HepG2 (cell line): ENCODE data around the gene TGFBRAP1. TPM values are rescaled to one million over a fixed set of nuclear protein-coding genes. Genes with fewer than 3 reads are reported as not detected.
A peak's percentile ranks its signal among the peaks of the same experiment; 100 is the strongest.

Experiments
- AHDC1 ChIP-seq: sonication (generic); formaldehyde crosslinking; IDR thresholded peaks from 2 replicates; pipeline ENCODE4 v1.5.1; 2020; ENCODE audit warnings: mild to moderate bottlenecking, missing genetic modification reagents, borderline replicate concordance
- ARHGAP35 ChIP-seq: sonication (generic); formaldehyde crosslinking; IDR thresholded peaks from 2 replicates; pipeline ENCODE4 v1.9.0; 2022; ENCODE audit warnings: mild to moderate bottlenecking, inconsistent platforms, moderate library complexity, missing genetic modification reagents, borderline replicate concordance
- ARNTL ChIP-seq: sonication (generic); formaldehyde crosslinking; IDR thresholded peaks from 2 replicates; pipeline ENCODE4 v1.4.0; 2020; ENCODE audit warnings: mild to moderate bottlenecking, missing genetic modification reagents
- CREB1 ChIP-seq, 2 experiments: fragments of 450-650 bp in 1 of 2; IDR thresholded peaks; 2 replicates each; pipeline ENCODE4 v1.6.1; 2016 to 2017; ENCODE audit warnings: control low read depth in 1 of 2, mild to moderate bottlenecking in 1 of 2, missing compliant biosample characterization in 1 of 2, missing genetic modification characterization in 1 of 2
- MTA1 ChIP-seq: sonication (generic); formaldehyde crosslinking; IDR thresholded peaks from 2 replicates; pipeline ENCODE4 v1.4.0; 2020; ENCODE audit warnings: missing genetic modification reagents, mild to moderate bottlenecking, borderline replicate concordance
- MYC ChIP-seq: sonication (generic); formaldehyde crosslinking; IDR thresholded peaks from 2 replicates; pipeline ENCODE4 v1.9.0; 2021; ENCODE audit warnings: missing genetic modification reagents, borderline replicate concordance
- NFATC3 ChIP-seq: sonication (generic); formaldehyde crosslinking; IDR thresholded peaks from 2 replicates; pipeline ENCODE4 v1.5.1; 2020; ENCODE audit warnings: mild to moderate bottlenecking, missing genetic modification reagents
- REL ChIP-seq: sonication (generic); formaldehyde crosslinking; conservative IDR thresholded peaks from 2 replicates; pipeline ENCODE4 v1.8.0; 2022; ENCODE audit warnings: mild to moderate bottlenecking, missing genetic modification reagents, moderate library complexity
- TSC22D2 ChIP-seq: sonication (generic); formaldehyde crosslinking; IDR thresholded peaks from 2 replicates; pipeline ENCODE4 v1.5.1; 2020; ENCODE audit warnings: missing genetic modification reagents, mild to moderate bottlenecking, borderline replicate concordance
- ZBTB2 ChIP-seq: sonication (generic); formaldehyde crosslinking; IDR thresholded peaks from 2 replicates; pipeline ENCODE4 v1.8.0; 2022; ENCODE audit warnings: low read depth, missing genetic modification reagents
- ZBTB38 ChIP-seq: sonication (generic); formaldehyde crosslinking; IDR thresholded peaks from 2 replicates; pipeline ENCODE4 v1.5.1; 2020; ENCODE audit warnings: mild to moderate bottlenecking, missing genetic modification reagents
- ZBTB43 ChIP-seq: sonication (generic); formaldehyde crosslinking; conservative IDR thresholded peaks from 2 replicates; pipeline ENCODE4 v1.4.0; 2020; ENCODE audit warnings: missing genetic modification reagents
- ZNF12 ChIP-seq: sonication (generic); formaldehyde crosslinking; IDR thresholded peaks from 2 replicates; pipeline ENCODE4 v1.5.0; 2020; ENCODE audit warnings: missing genetic modification reagents
- ZNF331 ChIP-seq: sonication (generic); formaldehyde crosslinking; IDR thresholded peaks from 2 replicates; pipeline ENCODE4 v1.4.0; 2020; ENCODE audit warnings: missing genetic modification reagents
- ZNF510 ChIP-seq: sonication (generic); formaldehyde crosslinking; IDR thresholded peaks from 2 replicates; pipeline ENCODE4 v1.4.0; 2020; ENCODE audit warnings: low read depth, mild to moderate bottlenecking, missing genetic modification reagents
- ZNF644 ChIP-seq: IDR thresholded peaks from 2 replicates; pipeline ENCODE4 v1.6.1; 2016; ENCODE audit warnings: low read depth
- ZNF776 ChIP-seq: sonication (generic); formaldehyde crosslinking; IDR thresholded peaks from 2 replicates; pipeline ENCODE4 v1.4.0; 2020; ENCODE audit warnings: mild to moderate bottlenecking, missing genetic modification reagents
- ZNF883 ChIP-seq: sonication (generic); formaldehyde crosslinking; IDR thresholded peaks from 2 replicates; pipeline ENCODE4 v1.5.1; 2020; ENCODE audit warnings: mild to moderate bottlenecking, missing genetic modification reagents; ENCODE audit errors: not compliant biosample characterization
- ZNF891 ChIP-seq: sonication (generic); formaldehyde crosslinking; IDR thresholded peaks from 2 replicates; pipeline ENCODE4 v1.5.0; 2020; ENCODE audit warnings: mild to moderate bottlenecking, missing genetic modification reagents
- polyA plus RNA-seq, 8 experiments: library from polyadenylated mRNA; depleted of rRNA in 3 of 8; stranded (reverse) in 7 of 8; unstranded in 1 of 8; fragments of >200 nt; fragmentation: Illumina TruSeq in 4 of 8; extraction: Trizol in 4 of 8; gene quantifications; 2 replicates each; pipeline versions ENCODE4 v1.2.1 to v1.2.3, GENCODE V29; 2011 to 2016; ENCODE audit warnings: low read depth in 4 of 8, missing spikeins in 1 of 8, mixed read lengths in 1 of 8; ENCODE audit not compliant: insufficient read depth in 1 of 8
- total RNA-seq, 5 experiments: library from RNA; depleted of rRNA; stranded (reverse); fragments of >200 nt; fragmentation: Illumina TruSeq; extraction: Trizol; gene quantifications; 2 replicates each; pipeline ENCODE4 v1.2.3, GENCODE V29; 2016; ENCODE audit warnings: low read depth in 1 of 5

The TGFBRAP1 gene
- total and polyA plus RNA-seq, 2 of the 13 experiments (the other 11 are each of a cell fraction or from before 2014, with no cell fraction given), result 12.7 to 22.9 TPM

GRCh38 chr2:105369777-105370690, 40.5 kb upstream of the TGFBRAP1 start (continued):
- peak; percentile 35; the same call in 1 of the 2 replicates for TF ChIP-seq ZNF12 (CRISPR knock-in tag)
- TF ChIP-seq ARNTL, result 0 out of 2 replicates have a peak, but pooled peaks have one; percentile 29
- no peak; the same call in 1 of the 2 replicates for TF ChIP-seq NFATC3
- TF ChIP-seq MYC (CRISPR knock-in tag), result peak; percentile 50; the same call in 1 of the 2 replicates
- 0 out of 2 replicates have a peak, but pooled peaks have one; percentile 1 for TF ChIP-seq CREB1 (IDR thresholded peaks at IDR 0.05)
- no peak for TF ChIP-seq CREB1 (CRISPR knock-in tag; IDR thresholded peaks at IDR 0.05)
- TF ChIP-seq AHDC1 (CRISPR knock-in tag), result no peak
- no peak for TF ChIP-seq REL (CRISPR knock-in tag)
- no peak for TF ChIP-seq ARHGAP35 (CRISPR knock-in tag)
- no peak for TF ChIP-seq MTA1 (CRISPR knock-in tag)
- TF ChIP-seq ZNF891 (CRISPR knock-in tag), result 0 out of 2 replicates have a peak, but pooled peaks have one; percentile 41
- TF ChIP-seq TSC22D2 (CRISPR knock-in tag), result no peak
- TF ChIP-seq ZNF776 (CRISPR knock-in tag), result no peak
- TF ChIP-seq ZNF883, result peak; percentile 23
- TF ChIP-seq ZNF331 (CRISPR knock-in tag), result peak; percentile 35; the same call in 1 of the 2 replicates
- peak; percentile 97 for TF ChIP-seq ZBTB38 (CRISPR knock-in tag)
- TF ChIP-seq ZNF644 (CRISPR knock-in tag), result peak; percentile 47; the same call in 1 of the 2 replicates
- no peak for TF ChIP-seq ZNF510 (CRISPR knock-in tag)
- TF ChIP-seq ZBTB2 (CRISPR knock-in tag), result no peak
- no peak for TF ChIP-seq ZBTB43 (CRISPR knock-in tag)
